GM12878 (cell line): ENCODE data around the gene GORASP1. TPM values are rescaled to one million over a fixed set of nuclear protein-coding genes. Genes with fewer than 3 reads are reported as not detected.

Experiments
- ATAC-seq: fragments of 200-7000 bp; cut with Tn5 transposase; 3 replicates; pipeline ENCODE4 v1.9.1; 2020; ENCODE audit warnings: mild to moderate bottlenecking, moderate library complexity
- BruUV-seq: library from RNA; stranded (reverse); fragments of 400-500 nt; replicated peaks from 2 replicates; lab custom pipeline; 2021; lab: Mats Ljungman, UMichigan
- CTCF ChIA-PET: fragments of 300-600 bp; sonication (Branson Sonifier 250); formaldehyde crosslinking; extraction: SDS; loops from one replicate; lab custom pipeline; 2021; ENCODE audit warnings: inconsistent platforms; lab: Yijun Ruan, JAX
- POLR2A ChIA-PET: fragments of 350-600 bp; formaldehyde crosslinking; extraction: SDS; loops from one replicate; lab custom pipeline; 2021; ENCODE audit warnings: inconsistent platforms; lab: Charles Lee
- RAD21 ChIA-PET: fragments of 300-600 bp; sonication (Branson Sonifier 250); formaldehyde crosslinking; loops from one replicate; lab custom pipeline; 2023; ENCODE audit warnings: antibody characterized with exemption; ENCODE audit not compliant: unreplicated experiment; lab: Charles Lee
- SMC1A ChIA-PET: fragments of 300-600 bp; sonication (Branson Sonifier 250); formaldehyde crosslinking; loops from one replicate; lab custom pipeline; 2023; ENCODE audit not compliant: unreplicated experiment, uncharacterized antibody; lab: Charles Lee
- DNase-seq: peaks from one replicate; pipeline ENCODE4 v3.0.0-alpha.2; 2011; ENCODE audit warnings: low read depth, low spot score
- FAIRE-seq: peaks from 3 replicates; lab custom pipeline; 2011; peaks lifted over from hg19 to GRCh38; lab: Jason Lieb, UNC
- H2AFZ ChIP-seq: 2 replicates; pipeline ENCODE4 v1.6.0; 2011; ENCODE audit warnings: low read depth, low read length, control low read depth; ENCODE audit not compliant: control insufficient read depth
- H3K27ac ChIP-seq: 2 replicates; pipeline ENCODE4 v1.5.1; 2011; ENCODE audit warnings: control low read depth; ENCODE audit not compliant: control insufficient read depth, insufficient read depth
- H3K27me3 ChIP-seq, 2 experiments: replicated peaks in 1 of 2; 2 replicates each; pipeline versions ENCODE4 v1.6.0 to v1.6.1; 2011; ENCODE audit warnings: low read length in 1 of 2; ENCODE audit not compliant: control insufficient read depth in 2 of 2, insufficient read depth in 2 of 2
- H3K36me3 ChIP-seq, 2 experiments: 2 replicates each; pipeline ENCODE4 v1.5.1; 2011; ENCODE audit warnings: low read length in 1 of 2; ENCODE audit not compliant: control insufficient read depth in 2 of 2, insufficient read depth in 2 of 2
- H3K4me1 ChIP-seq: 2 replicates; pipeline ENCODE4 v1.6.1; 2011; ENCODE audit warnings: mild to moderate bottlenecking, low read length, moderate library complexity, mixed read lengths; ENCODE audit not compliant: control insufficient read depth, insufficient read depth
- H3K4me2 ChIP-seq: 2 replicates; pipeline ENCODE4 v1.6.0; 2011; ENCODE audit warnings: control low read depth; ENCODE audit not compliant: control insufficient read depth, insufficient read depth
- H3K4me3 ChIP-seq: fragments of 200-600 bp; sonication (generic); 2 replicates; pipeline ENCODE4 v1.5.1; 2016
- H3K79me2 ChIP-seq: 2 replicates; pipeline ENCODE4 v1.6.0; 2011; ENCODE audit warnings: low read length; ENCODE audit not compliant: control insufficient read depth, insufficient read depth
- H3K9ac ChIP-seq: 2 replicates; pipeline ENCODE4 v1.8.0; 2011; ENCODE audit warnings: low read length, control low read depth, mixed read lengths; ENCODE audit not compliant: control insufficient read depth, insufficient read depth
- H3K9me3 ChIP-seq: replicated peaks from 3 replicates; pipeline ENCODE4 v1.5.1; 2011; ENCODE audit warnings: mild to moderate bottlenecking, low read length; ENCODE audit not compliant: control insufficient read depth, insufficient read depth
- H4K20me1 ChIP-seq: 2 replicates; pipeline ENCODE4 v1.6.0; 2011; ENCODE audit not compliant: control insufficient read depth, insufficient read depth
- ATF7 ChIP-seq: fragments of 450-650 bp; IDR thresholded peaks from 2 replicates; pipeline ENCODE4 v1.6.1; 2016; ENCODE audit warnings: low read depth, mild to moderate bottlenecking
- CHD1 ChIP-seq: IDR thresholded peaks from 2 replicates; pipeline ENCODE4 v1.6.1; 2012; ENCODE audit warnings: low read depth, low read length, improper control_type of control experiment
- EED ChIP-seq: sonication (generic); IDR thresholded peaks from 2 replicates; pipeline ENCODE4 v1.6.1; 2016; ENCODE audit warnings: antibody characterized with exemption, low read depth
- EP300 ChIP-seq, 2 experiments: fragments of 150-350 bp in 1 of 2; IDR thresholded peaks; 2 replicates each; pipeline ENCODE4 v1.6.1; 2011 to 2012; ENCODE audit warnings: low read depth in 2 of 2, low read length in 2 of 2, borderline replicate concordance in 1 of 2, improper control_type of control experiment in 1 of 2, inconsistent platforms in 1 of 2; ENCODE audit not compliant: control insufficient read depth in 1 of 2
- ETV6 ChIP-seq, 2 experiments: fragments of 450-650 bp in 1 of 2; IDR thresholded peaks in 1 of 2; conservative IDR thresholded peaks in 1 of 2; 2 replicates each; pipeline ENCODE4 v1.6.1; 2014; ENCODE audit warnings: antibody characterized with exemption in 1 of 2, borderline replicate concordance in 1 of 2, low read depth in 1 of 2, mild to moderate bottlenecking in 1 of 2, moderate library complexity in 1 of 2
- FOXK2 ChIP-seq: fragments of 450-650 bp; IDR thresholded peaks from 2 replicates; pipeline ENCODE4 v1.6.1; 2017; ENCODE audit warnings: mild to moderate bottlenecking, moderate library complexity
- IKZF1 ChIP-seq: fragments of 450-650 bp; conservative IDR thresholded peaks from 2 replicates; pipeline ENCODE4 v1.6.1; 2017; ENCODE audit warnings: antibody characterized with exemption, mild to moderate bottlenecking
- IRF4 ChIP-seq: IDR thresholded peaks from 2 replicates; pipeline ENCODE4 v1.6.1; 2011; ENCODE audit warnings: low read depth, low read length
- KDM1A ChIP-seq: fragments of 200-600 bp; sonication (generic); IDR thresholded peaks from 2 replicates; pipeline ENCODE4 v1.6.1; 2016; ENCODE audit warnings: borderline replicate concordance
- RFX5 ChIP-seq: IDR thresholded peaks from 2 replicates; pipeline ENCODE4 v1.6.1; 2011; ENCODE audit warnings: low read depth, low read length, improper control_type of control experiment
- SUZ12 ChIP-seq: fragments of 200-600 bp; sonication (generic); IDR thresholded peaks from one replicate; pipeline ENCODE4 v1.6.1; 2018; ENCODE audit warnings: antibody characterized with exemption, mild to moderate bottlenecking; ENCODE audit not compliant: unreplicated experiment
- YY1 ChIP-seq: IDR thresholded peaks from 2 replicates; pipeline ENCODE4 v1.6.1; 2011; ENCODE audit warnings: low read depth, mild to moderate bottlenecking, low read length
- ZSCAN29 ChIP-seq: fragments of 450-650 bp; IDR thresholded peaks from 2 replicates; pipeline ENCODE4 v1.6.1; 2017; ENCODE audit warnings: mild to moderate bottlenecking, moderate library complexity
- WGBS: methylation state at CpG from one replicate; pipeline ENCODE4 v1.1.6; 2016; ENCODE audit warnings: low lambda C conversion rate; ENCODE audit not compliant: insufficient replicate concordance, insufficient coverage; ENCODE audit errors: missing lambda C conversion rate; 5-methylcytosine and 5-hydroxymethylcytosine counted together
- in situ Hi-C: fragments of 300-500 bp; cut with MboI; formaldehyde crosslinking; loops from 9 replicates; pipeline ENCODE4 v1.14.3; 2018; ENCODE audit warnings: mixed read lengths
- intact Hi-C: fragments of 100-400 bp; cut with micrococcal nuclease; formaldehyde crosslinking; loops from one replicate; pipeline ENCODE4 v1.14.2; 2022; ENCODE audit not compliant: unreplicated experiment
- polyA plus RNA-seq, 11 experiments: library from polyadenylated mRNA; depleted of rRNA in 4 of 11; unstranded in 6 of 11; stranded (reverse) in 5 of 11; fragments of >200 nt; fragmentation: Nextera tagmentation in 4 of 11; fragmentation: Illumina TruSeq in 1 of 11; extraction: Ambion mirVana in 4 of 11; extraction: Trizol in 1 of 11; gene quantifications; 1 replicate in 1 of 11; 2 replicates in 10 of 11; pipeline versions ENCODE4 v1.2.1 to v1.2.3, GENCODE V29; 2011 to 2016; ENCODE audit warnings: inconsistent platforms in 2 of 11, missing spikeins in 2 of 11, low read depth in 1 of 11
- total RNA-seq, 4 experiments: library from RNA; depleted of rRNA in 3 of 4; stranded (reverse); fragments of >200 nt in 3 of 4; fragmentation: Illumina TruSeq in 1 of 4; extraction: Trizol in 1 of 4; gene quantifications; 2 replicates each; pipeline versions ENCODE4 v1.2.1 to v1.2.3, GENCODE V29; 2013 to 2021
- TF ChIP-seq, protein P1 (sequence below): fragments of 450-650 bp; formaldehyde crosslinking; IDR thresholded peaks from 2 replicates; pipeline ENCODE4 v1.5.0; 2022; ENCODE audit warnings: mild to moderate bottlenecking, missing genetic modification characterization
- TF ChIP-seq, protein P2 (sequence below): IDR thresholded peaks from 2 replicates; pipeline ENCODE4 v1.6.1; 2012; ENCODE audit warnings: low read depth, low read length, improper control_type of control experiment
- TF ChIP-seq, protein P3 (sequence below): fragments of 450-650 bp; IDR thresholded peaks from 2 replicates; pipeline ENCODE4 v1.6.1; 2017; ENCODE audit warnings: mild to moderate bottlenecking, moderate library complexity
- TF ChIP-seq, protein P4 (sequence below): fragments of 450-650 bp; IDR thresholded peaks from 2 replicates; pipeline ENCODE4 v1.6.1; 2016; ENCODE audit warnings: mild to moderate bottlenecking

GORASP1 gene
- total and polyA plus RNA-seq, 10 of the 15 experiments (the other 5 are each of a cell fraction or from before 2014, with no cell fraction given), result 3.6 to 32.7 (median 23.2) TPM

DNA sequence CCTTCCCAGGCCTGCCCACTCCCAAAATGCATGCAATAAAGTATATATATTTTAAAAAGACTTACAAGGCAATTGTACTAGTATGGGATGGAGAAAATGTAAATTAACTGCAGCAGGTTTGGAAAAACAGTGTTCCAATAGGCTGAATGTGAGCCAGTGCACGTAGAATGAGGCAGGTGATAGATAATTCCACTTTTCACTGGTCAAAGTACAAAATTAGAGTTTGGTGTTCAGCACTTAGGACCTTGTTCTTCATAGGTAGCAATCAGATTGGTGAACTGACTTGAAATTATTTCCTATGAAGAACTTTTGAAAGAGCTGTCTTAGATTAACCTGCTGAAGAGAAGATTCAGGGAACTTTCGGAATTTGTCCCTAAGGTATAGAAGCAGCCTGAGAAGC lies 53.7 kb downstream of the GORASP1 start:
- Histone ChIP-seq H4K20me1 (no peaks in the 10 kb centered on the region), H3K36me3 (no peaks in the 10 kb centered on the region), H3K4me1 (peaks cover 4% of the 10 kb centered on the region), H3K79me2 (peaks cover 15% of the 10 kb centered on the region), H3K9ac (no peak overlapping the region), H2AFZ (no peak overlapping the region), H3K4me3 (no peak overlapping the region), H3K4me2 (no peak overlapping the region), H3K27me3 (no peaks in the 10 kb centered on the region), H3K27ac (no peak overlapping the region), H3K9me3 (no peaks in the 10 kb centered on the region)
- no peak for TF ChIP-seq KDM1A
- TF ChIP-seq IKZF1, result no peak
- no peak for TF ChIP-seq YY1
- no peak for TF ChIP-seq FOXK2
- TF ChIP-seq IRF4, result no peak
- no peak for TF ChIP-seq ZSCAN29
- no peak for TF ChIP-seq CHD1
- TF ChIP-seq RFX5, result no peak
- TF ChIP-seq EED, result no peak
- TF ChIP-seq, protein P1, sequence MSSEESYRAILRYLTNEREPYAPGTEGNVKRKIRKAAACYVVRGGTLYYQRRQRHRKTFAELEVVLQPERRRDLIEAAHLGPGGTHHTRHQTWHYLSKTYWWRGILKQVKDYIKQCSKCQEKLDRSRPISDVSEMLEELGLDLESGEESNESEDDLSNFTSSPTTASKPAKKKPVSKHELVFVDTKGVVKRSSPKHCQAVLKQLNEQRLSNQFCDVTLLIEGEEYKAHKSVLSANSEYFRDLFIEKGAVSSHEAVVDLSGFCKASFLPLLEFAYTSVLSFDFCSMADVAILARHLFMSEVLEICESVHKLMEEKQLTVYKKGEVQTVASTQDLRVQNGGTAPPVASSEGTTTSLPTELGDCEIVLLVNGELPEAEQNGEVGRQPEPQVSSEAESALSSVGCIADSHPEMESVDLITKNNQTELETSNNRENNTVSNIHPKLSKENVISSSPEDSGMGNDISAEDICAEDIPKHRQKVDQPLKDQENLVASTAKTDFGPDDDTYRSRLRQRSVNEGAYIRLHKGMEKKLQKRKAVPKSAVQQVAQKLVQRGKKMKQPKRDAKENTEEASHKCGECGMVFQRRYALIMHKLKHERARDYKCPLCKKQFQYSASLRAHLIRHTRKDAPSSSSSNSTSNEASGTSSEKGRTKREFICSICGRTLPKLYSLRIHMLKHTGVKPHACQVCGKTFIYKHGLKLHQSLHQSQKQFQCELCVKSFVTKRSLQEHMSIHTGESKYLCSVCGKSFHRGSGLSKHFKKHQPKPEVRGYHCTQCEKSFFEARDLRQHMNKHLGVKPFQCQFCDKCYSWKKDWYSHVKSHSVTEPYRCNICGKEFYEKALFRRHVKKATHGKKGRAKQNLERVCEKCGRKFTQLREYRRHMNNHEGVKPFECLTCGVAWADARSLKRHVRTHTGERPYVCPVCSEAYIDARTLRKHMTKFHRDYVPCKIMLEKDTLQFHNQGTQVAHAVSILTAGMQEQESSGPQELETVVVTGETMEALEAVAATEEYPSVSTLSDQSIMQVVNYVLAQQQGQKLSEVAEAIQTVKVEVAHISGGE (CRISPR knock-in tag), result no peak
- TF ChIP-seq, protein P2, sequence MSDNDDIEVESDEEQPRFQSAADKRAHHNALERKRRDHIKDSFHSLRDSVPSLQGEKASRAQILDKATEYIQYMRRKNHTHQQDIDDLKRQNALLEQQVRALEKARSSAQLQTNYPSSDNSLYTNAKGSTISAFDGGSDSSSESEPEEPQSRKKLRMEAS, result no peak
- TF ChIP-seq, protein P3, sequence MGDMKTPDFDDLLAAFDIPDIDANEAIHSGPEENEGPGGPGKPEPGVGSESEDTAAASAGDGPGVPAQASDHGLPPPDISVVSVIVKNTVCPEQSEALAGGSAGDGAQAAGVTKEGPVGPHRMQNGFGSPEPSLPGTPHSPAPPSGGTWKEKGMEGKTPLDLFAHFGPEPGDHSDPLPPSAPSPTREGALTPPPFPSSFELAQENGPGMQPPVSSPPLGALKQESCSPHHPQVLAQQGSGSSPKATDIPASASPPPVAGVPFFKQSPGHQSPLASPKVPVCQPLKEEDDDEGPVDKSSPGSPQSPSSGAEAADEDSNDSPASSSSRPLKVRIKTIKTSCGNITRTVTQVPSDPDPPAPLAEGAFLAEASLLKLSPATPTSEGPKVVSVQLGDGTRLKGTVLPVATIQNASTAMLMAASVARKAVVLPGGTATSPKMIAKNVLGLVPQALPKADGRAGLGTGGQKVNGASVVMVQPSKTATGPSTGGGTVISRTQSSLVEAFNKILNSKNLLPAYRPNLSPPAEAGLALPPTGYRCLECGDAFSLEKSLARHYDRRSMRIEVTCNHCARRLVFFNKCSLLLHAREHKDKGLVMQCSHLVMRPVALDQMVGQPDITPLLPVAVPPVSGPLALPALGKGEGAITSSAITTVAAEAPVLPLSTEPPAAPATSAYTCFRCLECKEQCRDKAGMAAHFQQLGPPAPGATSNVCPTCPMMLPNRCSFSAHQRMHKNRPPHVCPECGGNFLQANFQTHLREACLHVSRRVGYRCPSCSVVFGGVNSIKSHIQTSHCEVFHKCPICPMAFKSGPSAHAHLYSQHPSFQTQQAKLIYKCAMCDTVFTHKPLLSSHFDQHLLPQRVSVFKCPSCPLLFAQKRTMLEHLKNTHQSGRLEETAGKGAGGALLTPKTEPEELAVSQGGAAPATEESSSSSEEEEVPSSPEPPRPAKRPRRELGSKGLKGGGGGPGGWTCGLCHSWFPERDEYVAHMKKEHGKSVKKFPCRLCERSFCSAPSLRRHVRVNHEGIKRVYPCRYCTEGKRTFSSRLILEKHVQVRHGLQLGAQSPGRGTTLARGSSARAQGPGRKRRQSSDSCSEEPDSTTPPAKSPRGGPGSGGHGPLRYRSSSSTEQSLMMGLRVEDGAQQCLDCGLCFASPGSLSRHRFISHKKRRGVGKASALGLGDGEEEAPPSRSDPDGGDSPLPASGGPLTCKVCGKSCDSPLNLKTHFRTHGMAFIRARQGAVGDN, result no peak
- TF ChIP-seq EP300 (IDR thresholded peaks at IDR 0.05; ENCODE audit: borderline replicate concordance in 1 of 2, control insufficient read depth in 1 of 2, low read depth in 2 of 2, low read length in 2 of 2), result no peak
- TF ChIP-seq SUZ12, result no peak
- TF ChIP-seq, protein P4, sequence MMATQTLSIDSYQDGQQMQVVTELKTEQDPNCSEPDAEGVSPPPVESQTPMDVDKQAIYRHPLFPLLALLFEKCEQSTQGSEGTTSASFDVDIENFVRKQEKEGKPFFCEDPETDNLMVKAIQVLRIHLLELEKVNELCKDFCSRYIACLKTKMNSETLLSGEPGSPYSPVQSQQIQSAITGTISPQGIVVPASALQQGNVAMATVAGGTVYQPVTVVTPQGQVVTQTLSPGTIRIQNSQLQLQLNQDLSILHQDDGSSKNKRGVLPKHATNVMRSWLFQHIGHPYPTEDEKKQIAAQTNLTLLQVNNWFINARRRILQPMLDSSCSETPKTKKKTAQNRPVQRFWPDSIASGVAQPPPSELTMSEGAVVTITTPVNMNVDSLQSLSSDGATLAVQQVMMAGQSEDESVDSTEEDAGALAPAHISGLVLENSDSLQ, result no peak
- no peak for TF ChIP-seq ETV6 (conservative IDR thresholded peaks at IDR 0.05 in 1 of 2, IDR thresholded peaks at IDR 0.05 in 1 of 2; ENCODE audit: borderline replicate concordance in 1 of 2, low read depth in 1 of 2)
- no peak for TF ChIP-seq ATF7
- intact Hi-C loops, result no loop called here
- WGBS, result 96% methylated on average over 2 of the region's 2 CpGs
- ChIA-PET CTCF (no interaction called here), POLR2A (no interaction called here), RAD21 (no interaction called here), SMC1A (interaction anchor here (1.2 kb wide), 2 partner anchors 24 to 54 kb away, joined by 3 read pairs; no protein-coding TSS in a partner anchor)
- FAIRE-seq (no peak), ATAC-seq (no peak), DNase-seq (no peak)
- in situ Hi-C loops, result no loop called here
- BruUV-seq, result no TSS peak
